ENCODE data around the gene WDR83.

DNA sequence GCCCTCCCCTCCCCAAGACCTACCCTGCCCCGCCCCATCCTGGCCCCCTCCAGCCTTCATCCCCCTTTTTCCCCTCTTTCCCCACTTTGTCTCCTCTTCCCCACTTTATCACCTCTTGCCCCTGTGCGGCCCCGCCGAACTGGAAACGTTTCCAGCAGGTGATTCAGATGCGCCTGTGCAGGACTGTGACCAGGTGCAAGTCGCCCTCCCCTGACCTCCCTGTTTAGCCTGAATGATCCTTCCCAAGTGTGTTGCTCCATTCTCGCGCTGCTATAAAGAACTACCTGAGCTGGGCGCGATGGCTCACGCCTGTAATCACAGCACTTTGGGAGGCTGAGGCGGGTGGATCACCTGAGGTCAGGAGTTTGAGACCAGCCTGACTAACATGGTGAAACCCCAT is 30.0 kb upstream of the WDR83 start:
- no peak for TF ChIP-seq POLR2AphosphoS5 (IDR thresholded peaks at IDR 0.05)
- TF ChIP-seq POLR2A (IDR thresholded peaks at IDR 0.05), result no peak

All from breast epithelium (tissue), 3 donors.